PFSK-1 (cell line): ENCODE results near the gene ESRRG.

Source experiments
- FOXP2 ChIP-seq: optimal IDR thresholded peaks from 2 replicates; pipeline ENCODE3; 2011; ENCODE audit warnings: borderline replicate concordance, control low read depth, inconsistent platforms; ENCODE audit not compliant: insufficient read depth; ENCODE audit errors: extremely low read length, extremely low read depth
- POLR2AphosphoS5 ChIP-seq: IDR thresholded peaks from 2 replicates; pipeline ENCODE4 v1.6.1; 2012; ENCODE audit warnings: low read depth, mild to moderate bottlenecking, control low read depth, low read length, moderate library complexity
- REST ChIP-seq, 2 experiments: IDR thresholded peaks; 2 replicates each; pipeline versions ENCODE4 v1.6.1 to v1.8.0; 2011 to 2012; ENCODE audit warnings: low read depth in 2 of 2, low read length in 2 of 2, control low read depth in 1 of 2, inconsistent platforms in 1 of 2, mild to moderate bottlenecking in 1 of 2, moderate library complexity in 1 of 2; ENCODE audit not compliant: insufficient read depth in 1 of 2
- SIN3A ChIP-seq: IDR thresholded peaks from 2 replicates; pipeline ENCODE4 v1.6.1; 2012; ENCODE audit warnings: mild to moderate bottlenecking, low read length, moderate library complexity, borderline replicate concordance; ENCODE audit not compliant: insufficient read depth
- TAF1 ChIP-seq: IDR thresholded peaks from 2 replicates; pipeline ENCODE4 v1.6.1; 2012; ENCODE audit warnings: low read length, control low read depth, borderline replicate concordance; ENCODE audit not compliant: insufficient read depth

The ESRRG gene

GRCh38 chr1:216621536-216621935 lies 101.7 kb downstream of the ESRRG start:
- TF ChIP-seq TAF1 (no peak), SIN3A (no peak)

GRCh38 chr1:216617081-216617875 lies 106.0 kb downstream of the ESRRG start:
- TF ChIP-seq REST (IDR thresholded peaks at IDR 0.05; ENCODE audit: insufficient read depth in 1 of 2, low read depth in 2 of 2, low read length in 2 of 2) (no peak), POLR2AphosphoS5 (no peak), SIN3A (no peak), FOXP2 (no peak), TAF1 (no peak)

- TF ChIP-seq POLR2AphosphoS5 (no peak), TAF1 (no peak), REST (IDR thresholded peaks at IDR 0.05; ENCODE audit: insufficient read depth in 1 of 2, low read depth in 2 of 2, low read length in 2 of 2) (no peak), SIN3A (no peak), FOXP2 (no peak)
These were observed 106.8 kb downstream of the ESRRG start for GRCh38 chr1:216616425-216616824.

GRCh38 chr1:216614011-216614934 lies 109.0 kb downstream of the ESRRG start:
- TF ChIP-seq REST (IDR thresholded peaks at IDR 0.05; ENCODE audit: insufficient read depth in 1 of 2, low read depth in 2 of 2, low read length in 2 of 2) (no peak), TAF1 (no peak), SIN3A (no peak), FOXP2 (no peak)

- no peak for TF ChIP-seq REST (IDR thresholded peaks at IDR 0.05; ENCODE audit: insufficient read depth in 1 of 2, low read depth in 2 of 2, low read length in 2 of 2)
These were observed 110.9 kb downstream of the ESRRG start for GRCh38 chr1:216612291-216612690.
